Activated effector memory CD4-positive, alpha-beta T cell treated with anti-CD3 and anti-CD28 coated beads, Interleukin-2, amount 50 U/mL, for 16 hours (primary cell): ENCODE measurements around the gene KIAA1755.

Experiments used
- DNase-seq: peaks from one replicate; pipeline ENCODE4 v3.0.0-alpha.2; 2020

The KIAA1755 gene

DNA sequence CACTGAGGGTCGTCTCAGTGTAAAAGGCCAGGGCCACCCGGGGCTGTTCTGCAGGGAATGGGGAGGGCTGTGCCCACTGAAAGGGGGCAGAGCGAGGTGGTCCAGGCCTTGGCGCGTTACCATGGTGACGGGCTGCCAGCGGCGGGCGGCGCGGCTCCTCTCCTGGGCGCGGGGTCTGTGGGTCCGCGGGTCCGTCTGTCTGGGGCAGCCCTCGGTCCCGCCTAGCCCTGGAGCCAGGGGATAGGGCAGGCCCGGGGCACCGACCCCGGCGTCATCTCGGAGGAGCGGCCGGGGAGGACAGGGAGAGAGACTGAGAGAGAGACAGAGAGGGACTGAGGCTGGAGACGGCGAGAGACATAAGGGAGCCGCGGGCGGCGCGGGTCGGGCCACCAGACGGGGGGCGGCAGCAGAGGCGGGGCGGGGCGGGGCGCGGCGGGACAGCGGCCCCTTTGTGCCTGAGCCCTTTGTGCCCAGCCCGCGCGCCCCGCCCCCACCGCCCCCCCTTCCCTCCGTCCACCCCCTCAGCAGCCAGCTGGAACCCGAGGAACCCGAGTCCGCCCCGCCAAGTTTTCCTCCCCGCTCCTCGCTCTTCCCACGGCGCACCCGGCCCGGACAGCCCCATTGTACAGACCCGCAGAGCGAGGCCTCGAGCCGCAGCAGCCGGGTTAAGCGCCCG, at the start of gene KIAA1755:
KIAA1755 (minus strand) TSS at position 358 of the 676 bp plus-strand sequence; CDS start at position 123, 235 bp downstream.
- DNase-seq = no peak

- no peak for DNase-seq
Measured at GRCh38 chr20:38308447-38308846, 47.9 kb upstream of the KIAA1755 start.

GRCh38 chr20:38308047-38308438, 47.5 kb upstream of the KIAA1755 start:
- DNase-seq = peak; percentile 13

DNA sequence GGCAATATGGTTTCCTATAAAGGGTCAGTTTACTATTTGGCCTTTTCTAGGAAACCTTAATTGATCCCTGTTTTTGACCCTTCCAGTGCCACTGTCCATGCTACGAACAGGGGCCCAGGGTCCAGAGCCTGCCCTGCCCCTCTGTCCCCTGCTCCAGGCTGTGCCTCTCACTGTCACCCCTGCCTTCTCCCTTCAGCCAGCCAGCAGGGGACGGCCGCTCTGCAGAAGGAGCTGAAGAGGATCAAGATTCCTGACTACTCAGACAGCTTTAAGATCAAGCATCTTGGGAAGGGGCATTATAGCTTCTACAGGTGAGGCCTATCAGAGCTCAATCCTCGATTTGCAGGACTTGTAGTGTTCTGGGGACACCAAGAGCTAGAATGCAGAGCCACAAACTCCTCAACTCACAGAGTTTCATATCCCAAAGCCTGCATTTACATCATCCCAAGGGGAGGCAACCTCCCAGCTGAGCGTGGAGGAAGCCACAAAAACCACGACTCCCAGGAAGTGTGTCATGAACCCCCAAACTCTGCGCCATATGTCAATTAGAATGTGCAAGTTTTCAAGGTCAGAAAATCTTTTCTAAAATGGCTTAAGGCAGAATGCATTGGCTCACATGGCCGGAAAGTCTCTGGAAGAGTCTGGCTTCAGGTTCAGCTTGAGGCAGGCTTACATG, 47.0 kb upstream of the KIAA1755 start:
- peak; percentile 31 for DNase-seq

- no peak for DNase-seq
Measured at GRCh38 chr20:38306379-38306778, 45.8 kb upstream of the KIAA1755 start.

DNA sequence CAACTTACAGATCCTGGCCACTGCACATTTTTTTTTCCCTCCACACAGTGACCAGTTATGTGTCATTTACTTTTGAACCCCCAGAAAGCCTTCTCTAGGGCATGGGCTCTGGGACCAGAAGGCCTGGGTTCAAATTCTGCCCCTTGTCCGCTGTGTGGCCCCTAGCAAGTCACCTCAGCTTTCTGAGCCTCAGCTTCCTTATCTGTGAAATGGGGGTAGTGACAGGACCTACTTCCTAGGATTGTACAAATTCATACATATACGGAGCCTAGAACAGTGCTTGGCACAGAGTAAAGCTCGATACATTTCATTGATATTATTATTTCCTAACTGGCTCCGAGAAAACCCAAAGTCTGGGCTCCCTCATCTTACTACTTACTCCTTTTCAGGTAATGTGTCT, 45.0 kb upstream of the KIAA1755 start:
- DNase-seq = peak; percentile 9

- no peak for DNase-seq
Measured at GRCh38 chr20:38304845-38305447, 44.4 kb upstream of the KIAA1755 start.

- no peak for DNase-seq
Measured at GRCh38 chr20:38303908-38304379, 43.4 kb upstream of the KIAA1755 start, which contains the start of gene BPI. Gene BPI, plus strand, starts transcription at chr20:38304156. Its CDS starts 68 bp downstream, at chr20:38304224.

- peak; percentile 36 for DNase-seq
Measured at GRCh38 chr20:38302786-38303185, 42.3 kb upstream of the KIAA1755 start.

DNA sequence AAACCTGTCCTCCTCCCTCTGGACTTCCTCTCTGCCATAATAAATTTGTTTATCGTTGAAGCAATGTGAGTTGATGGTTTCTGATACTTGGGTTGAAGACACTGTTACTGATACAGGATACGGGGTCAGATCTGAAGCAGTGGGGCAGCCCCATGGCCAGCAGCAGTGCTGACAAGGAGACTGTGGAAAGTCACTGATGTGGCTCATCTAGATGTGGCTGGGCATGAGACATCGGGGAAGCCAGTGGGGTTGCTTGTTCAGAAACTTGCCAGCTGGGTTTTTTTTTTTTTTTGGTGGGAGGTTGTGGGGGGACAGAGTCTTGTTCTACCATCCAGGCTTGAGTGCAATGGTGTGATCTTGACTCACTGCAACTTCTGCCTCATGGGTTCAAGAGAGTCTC, 40.8 kb upstream of the KIAA1755 start:
- DNase-seq = peak; percentile 27

DNA sequence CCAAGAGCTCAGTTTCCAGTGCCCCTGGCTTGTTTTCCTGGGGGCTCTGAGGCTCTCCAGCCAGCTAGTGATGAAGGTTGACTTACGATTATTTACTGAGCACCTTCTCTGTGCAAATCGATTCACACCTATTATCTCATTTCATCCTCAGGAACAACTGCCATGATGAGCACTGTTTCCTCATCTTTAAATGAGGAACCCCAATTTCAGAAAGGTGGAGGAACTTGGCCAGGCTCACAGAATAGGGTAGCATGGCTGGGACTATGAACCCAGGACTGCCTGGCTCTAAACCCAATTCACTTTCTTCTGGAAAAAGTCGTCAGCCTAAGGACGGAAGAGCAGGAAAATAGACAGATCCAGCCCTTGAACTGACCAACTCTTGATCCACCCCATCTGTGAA, 39.9 kb upstream of the KIAA1755 start:
- peak; percentile 31 for DNase-seq

GRCh38 chr20:38299963-38300362, 39.4 kb upstream of the KIAA1755 start:
- DNase-seq = no peak

GRCh38 chr20:38298768-38299288, 38.3 kb upstream of the KIAA1755 start:
- peak; percentile 53 for DNase-seq

- no peak for DNase-seq
Measured at GRCh38 chr20:38297916-38298674, 37.6 kb upstream of the KIAA1755 start.

DNA sequence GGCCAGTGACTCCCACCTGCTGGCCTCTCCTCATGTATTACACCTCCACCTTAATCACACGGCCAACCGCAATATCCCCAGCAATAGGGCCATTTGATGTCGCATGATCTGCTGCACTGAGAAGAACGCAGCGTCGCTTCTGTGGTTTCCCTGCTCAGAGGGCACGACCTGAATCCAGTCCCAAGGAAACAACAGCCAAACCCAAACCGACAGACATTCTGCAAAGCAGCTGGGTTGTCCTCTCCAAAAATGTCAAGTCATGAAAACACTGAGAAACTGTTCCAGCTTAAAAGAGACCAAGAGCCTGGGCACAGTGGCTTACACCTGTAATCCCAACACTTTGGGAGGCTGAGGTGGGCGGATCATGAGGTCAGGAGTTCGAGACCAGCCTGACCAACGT, 35.9 kb upstream of the KIAA1755 start:
- DNase-seq = no peak

- DNase-seq = peak; percentile 30
Measured at GRCh38 chr20:38295811-38296210, 35.3 kb upstream of the KIAA1755 start.

DNA sequence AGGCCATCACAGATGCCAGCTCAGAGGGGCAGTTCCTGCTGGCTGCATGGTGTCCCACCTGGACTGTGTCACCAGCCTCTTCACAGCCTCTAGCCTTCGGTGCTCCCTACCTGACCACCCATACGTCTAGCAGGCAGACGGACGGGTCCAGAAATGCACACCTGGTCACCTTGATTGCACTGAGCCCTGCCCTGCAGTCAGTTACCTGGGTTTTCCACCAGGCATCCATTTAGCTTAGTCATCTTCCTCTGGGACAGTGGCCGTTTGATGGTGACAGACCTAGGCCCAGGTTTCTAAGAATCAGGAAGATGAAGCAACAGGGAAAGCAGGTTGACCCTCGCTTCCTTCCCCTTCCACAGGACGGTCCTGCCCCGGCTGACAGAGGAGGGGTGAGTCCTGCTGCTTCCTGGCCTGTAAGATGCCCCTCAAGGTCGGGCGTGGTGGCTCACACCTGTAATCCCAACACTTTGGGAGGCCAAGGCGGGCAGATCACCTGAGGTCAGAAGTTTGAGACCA, 33.6 kb upstream of the KIAA1755 start:
- DNase-seq = no peak

DNA sequence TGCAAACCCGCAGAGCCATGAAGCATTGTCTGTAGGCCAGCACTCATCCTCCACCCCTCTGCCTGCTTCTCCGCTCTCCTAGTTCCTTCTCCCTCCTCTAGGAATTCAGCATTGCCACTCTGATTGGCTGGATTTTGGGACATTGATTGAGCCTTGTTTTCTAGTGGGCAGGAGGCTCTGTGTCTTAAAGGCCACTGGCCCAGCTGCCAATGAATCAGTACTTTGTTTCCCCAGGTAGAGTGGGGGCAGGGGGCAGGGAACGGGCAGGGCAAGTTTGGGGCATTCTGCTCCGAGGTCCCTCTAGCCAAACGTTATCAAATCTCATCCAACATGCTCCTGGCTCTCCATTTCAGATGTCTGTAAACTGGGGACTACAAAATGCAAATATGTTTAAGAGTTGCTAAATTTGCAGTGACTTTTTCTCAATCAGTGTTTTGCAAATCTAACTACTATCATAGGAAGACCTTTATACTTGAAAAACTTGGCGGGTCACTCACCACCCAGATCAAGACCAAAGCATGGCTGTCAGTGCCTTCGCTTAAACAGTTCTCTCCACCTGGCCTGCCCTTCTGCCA, 33.0 kb upstream of the KIAA1755 start:
- DNase-seq = no peak

GRCh38 chr20:38291966-38292365, 31.4 kb upstream of the KIAA1755 start:
- no peak for DNase-seq

- DNase-seq = peak; percentile 41
Measured at GRCh38 chr20:38290829-38291814, 30.6 kb upstream of the KIAA1755 start.
